Neural cell (in vitro differentiated cells): ENCODE data around the gene SLC12A7.

Experiments used
- EP300 ChIP-seq: fragments of 450-650 bp; conservative IDR thresholded peaks from 2 replicates; pipeline ENCODE4 v1.6.1; 2014; ENCODE audit warnings: antibody characterized with exemption, mild to moderate bottlenecking, moderate library complexity; ENCODE audit not compliant: poor library complexity, severe bottlenecking
- EZH2 ChIP-seq: fragments of 200-600, 300-800 bp; shearing (Covaris generic), sonication (generic); IDR thresholded peaks from 2 replicates; pipeline ENCODE4 v1.6.1; 2014; ENCODE audit warnings: antibody characterized with exemption, low read length, borderline replicate concordance, mild to moderate bottlenecking; ENCODE audit not compliant: insufficient read depth, poor library complexity, severe bottlenecking
- MXI1 ChIP-seq: fragments of 450-650 bp; conservative IDR thresholded peaks from 2 replicates; pipeline ENCODE4 v1.6.1; 2014; ENCODE audit warnings: antibody characterized with exemption, mild to moderate bottlenecking; ENCODE audit not compliant: poor library complexity, severe bottlenecking
- POLR2AphosphoS5 ChIP-seq: IDR thresholded peaks from 2 replicates; pipeline ENCODE4 v1.6.1; 2012
- SMC3 ChIP-seq: fragments of 450-650 bp; conservative IDR thresholded peaks from 2 replicates; pipeline ENCODE4 v1.6.1; 2014; ENCODE audit warnings: antibody characterized with exemption, mild to moderate bottlenecking, moderate library complexity; ENCODE audit not compliant: poor library complexity
- TAF1 ChIP-seq: IDR thresholded peaks from 2 replicates; pipeline ENCODE4 v1.6.1; 2012; ENCODE audit warnings: low read depth
- TF ChIP-seq, protein P1 (sequence below): fragments of 450-650 bp; IDR thresholded peaks from 2 replicates; pipeline ENCODE4 v1.5.1; 2014; ENCODE audit warnings: antibody characterized with exemption, mild to moderate bottlenecking, moderate library complexity; ENCODE audit not compliant: poor library complexity, severe bottlenecking
- TF ChIP-seq, protein P2 (sequence below): IDR thresholded peaks from 2 replicates; pipeline ENCODE4 v1.6.1; 2012; ENCODE audit warnings: borderline replicate concordance

DNA sequence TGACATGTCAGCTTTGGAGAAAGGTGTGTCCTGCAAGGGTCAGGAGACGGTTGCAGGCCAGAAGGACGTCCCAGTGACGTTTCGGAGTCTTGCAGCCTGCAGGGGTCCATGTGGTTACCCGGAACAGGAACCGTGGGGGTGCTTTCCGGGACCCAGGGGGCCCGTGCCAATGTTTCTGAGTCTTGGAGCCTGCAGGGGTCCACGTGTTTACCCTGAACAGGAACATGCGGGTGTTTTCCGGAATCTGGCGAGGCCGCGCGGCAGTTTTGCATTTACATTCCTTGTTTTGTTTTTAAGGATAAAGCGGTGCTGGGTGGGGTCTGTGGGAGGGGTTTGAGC is 72.7 kb downstream of the SLC12A7 start:
- no peak for TF ChIP-seq EP300
- TF ChIP-seq, protein P1, sequence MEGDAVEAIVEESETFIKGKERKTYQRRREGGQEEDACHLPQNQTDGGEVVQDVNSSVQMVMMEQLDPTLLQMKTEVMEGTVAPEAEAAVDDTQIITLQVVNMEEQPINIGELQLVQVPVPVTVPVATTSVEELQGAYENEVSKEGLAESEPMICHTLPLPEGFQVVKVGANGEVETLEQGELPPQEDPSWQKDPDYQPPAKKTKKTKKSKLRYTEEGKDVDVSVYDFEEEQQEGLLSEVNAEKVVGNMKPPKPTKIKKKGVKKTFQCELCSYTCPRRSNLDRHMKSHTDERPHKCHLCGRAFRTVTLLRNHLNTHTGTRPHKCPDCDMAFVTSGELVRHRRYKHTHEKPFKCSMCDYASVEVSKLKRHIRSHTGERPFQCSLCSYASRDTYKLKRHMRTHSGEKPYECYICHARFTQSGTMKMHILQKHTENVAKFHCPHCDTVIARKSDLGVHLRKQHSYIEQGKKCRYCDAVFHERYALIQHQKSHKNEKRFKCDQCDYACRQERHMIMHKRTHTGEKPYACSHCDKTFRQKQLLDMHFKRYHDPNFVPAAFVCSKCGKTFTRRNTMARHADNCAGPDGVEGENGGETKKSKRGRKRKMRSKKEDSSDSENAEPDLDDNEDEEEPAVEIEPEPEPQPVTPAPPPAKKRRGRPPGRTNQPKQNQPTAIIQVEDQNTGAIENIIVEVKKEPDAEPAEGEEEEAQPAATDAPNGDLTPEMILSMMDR = no peak
- no peak for TF ChIP-seq EZH2
- TF ChIP-seq SMC3 = no peak
- TF ChIP-seq, protein P2, sequence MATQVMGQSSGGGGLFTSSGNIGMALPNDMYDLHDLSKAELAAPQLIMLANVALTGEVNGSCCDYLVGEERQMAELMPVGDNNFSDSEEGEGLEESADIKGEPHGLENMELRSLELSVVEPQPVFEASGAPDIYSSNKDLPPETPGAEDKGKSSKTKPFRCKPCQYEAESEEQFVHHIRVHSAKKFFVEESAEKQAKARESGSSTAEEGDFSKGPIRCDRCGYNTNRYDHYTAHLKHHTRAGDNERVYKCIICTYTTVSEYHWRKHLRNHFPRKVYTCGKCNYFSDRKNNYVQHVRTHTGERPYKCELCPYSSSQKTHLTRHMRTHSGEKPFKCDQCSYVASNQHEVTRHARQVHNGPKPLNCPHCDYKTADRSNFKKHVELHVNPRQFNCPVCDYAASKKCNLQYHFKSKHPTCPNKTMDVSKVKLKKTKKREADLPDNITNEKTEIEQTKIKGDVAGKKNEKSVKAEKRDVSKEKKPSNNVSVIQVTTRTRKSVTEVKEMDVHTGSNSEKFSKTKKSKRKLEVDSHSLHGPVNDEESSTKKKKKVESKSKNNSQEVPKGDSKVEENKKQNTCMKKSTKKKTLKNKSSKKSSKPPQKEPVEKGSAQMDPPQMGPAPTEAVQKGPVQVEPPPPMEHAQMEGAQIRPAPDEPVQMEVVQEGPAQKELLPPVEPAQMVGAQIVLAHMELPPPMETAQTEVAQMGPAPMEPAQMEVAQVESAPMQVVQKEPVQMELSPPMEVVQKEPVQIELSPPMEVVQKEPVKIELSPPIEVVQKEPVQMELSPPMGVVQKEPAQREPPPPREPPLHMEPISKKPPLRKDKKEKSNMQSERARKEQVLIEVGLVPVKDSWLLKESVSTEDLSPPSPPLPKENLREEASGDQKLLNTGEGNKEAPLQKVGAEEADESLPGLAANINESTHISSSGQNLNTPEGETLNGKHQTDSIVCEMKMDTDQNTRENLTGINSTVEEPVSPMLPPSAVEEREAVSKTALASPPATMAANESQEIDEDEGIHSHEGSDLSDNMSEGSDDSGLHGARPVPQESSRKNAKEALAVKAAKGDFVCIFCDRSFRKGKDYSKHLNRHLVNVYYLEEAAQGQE = no peak
- no peak for TF ChIP-seq MXI1
- no peak for TF ChIP-seq TAF1
- TF ChIP-seq POLR2AphosphoS5 = no peak
